ENCODE data around the gene SLC13A3. TPM values are rescaled to one million over a fixed set of nuclear protein-coding genes. Genes with fewer than 3 reads are reported as not detected.

SLC13A3 gene
- total RNA-seq, 2 experiments from 2014 or later = 0.07 TPM

DNA sequence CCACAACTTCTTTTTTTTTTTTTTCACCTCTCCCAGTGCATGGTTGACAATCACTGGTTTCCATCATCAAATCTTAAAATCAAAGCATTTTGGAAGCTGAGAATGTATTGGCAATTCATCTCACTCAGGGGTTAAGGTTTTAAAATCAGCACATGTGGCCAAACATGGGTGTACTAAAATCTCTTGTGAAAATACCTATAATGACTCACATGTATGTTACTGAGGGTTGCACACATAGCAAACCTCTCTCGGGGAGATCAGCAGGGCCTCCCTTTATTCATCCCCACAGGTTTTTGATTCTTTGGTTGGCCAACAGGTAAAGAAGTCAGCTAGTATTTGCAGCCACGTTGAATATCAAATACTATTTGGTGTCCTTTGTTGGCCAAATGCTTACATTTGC is 56.5 kb downstream of the SLC13A3 start:
- POLR2A ChIA-PET = no interaction called here
- no peaks in the 10 kb centered on the region for H3K36me3 Mint-ChIP-seq (ENCODE audit: low read depth)
- DNase-seq (no peak), ATAC-seq (no peak)
- intact Hi-C loops (cut with DNase I, micrococcal nuclease) = no loop called here
- H3K4me1 Mint-ChIP-seq = no peaks in the 10 kb centered on the region
- CTCF ChIA-PET = interaction anchor here (0.5 to 1.0 kb wide), 3 partner anchors 81 to 566 kb away, joined by 3 read pairs; partner anchors contain the start of gene ZNF334
- no peak overlapping the region for H3K4me3 Mint-ChIP-seq
- no peak overlapping the region for H3K27ac Mint-ChIP-seq
- no peaks in the 10 kb centered on the region for H3K9me3 Mint-ChIP-seq (ENCODE audit: low read depth)
- peaks cover 17% of the 10 kb centered on the region for H3K27me3 Mint-ChIP-seq

DNA sequence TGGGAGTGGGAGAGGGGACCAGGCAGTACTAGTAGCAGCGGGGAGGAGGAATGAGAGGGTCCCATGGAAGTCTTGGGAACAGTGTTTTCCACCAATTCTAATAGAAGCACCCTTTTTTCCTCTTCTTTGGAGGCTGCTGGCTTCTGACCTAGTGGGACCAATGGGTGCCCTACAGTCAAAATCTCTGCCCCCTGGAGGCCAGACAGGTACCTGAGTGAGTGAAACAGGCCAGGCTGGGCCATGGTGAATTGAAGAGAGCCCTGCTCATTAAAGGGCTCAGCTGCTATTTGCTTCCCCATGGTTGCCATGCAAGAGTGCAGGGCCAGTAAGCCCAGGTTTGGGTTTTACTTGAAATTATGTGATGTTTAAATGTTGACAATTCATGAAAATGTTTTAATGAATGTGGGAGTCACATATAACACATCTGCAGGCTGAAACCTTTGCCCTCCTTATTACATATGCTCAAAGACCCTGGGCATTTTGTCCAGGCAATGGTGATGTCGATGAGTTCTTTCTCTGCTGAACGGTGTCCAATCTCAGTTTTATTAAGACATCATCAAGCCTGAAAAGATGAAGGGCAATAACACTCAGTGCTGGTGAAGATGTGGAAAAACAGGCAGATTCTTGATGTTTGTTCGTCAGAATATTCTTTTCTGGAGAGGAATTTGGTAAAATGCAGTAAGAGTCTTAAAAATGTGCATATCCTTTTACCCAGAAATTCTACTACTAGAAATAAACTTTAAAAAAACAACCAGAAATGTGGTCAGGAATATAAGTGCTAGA is 58.5 kb downstream of the SLC13A3 start:
- Mint-ChIP-seq H3K4me3 (no peak overlapping the region), H3K9me3 (ENCODE audit: low read depth) (no peaks in the 10 kb centered on the region), H3K4me1 (no peaks in the 10 kb centered on the region), H3K27ac (no peak overlapping the region), H3K27me3 (peaks cover 8% of the 10 kb centered on the region), H3K36me3 (ENCODE audit: low read depth) (no peaks in the 10 kb centered on the region)
- DNase-seq (peak; percentile 17), ATAC-seq (no peak)
- intact Hi-C loops (cut with DNase I, micrococcal nuclease) = no loop called here
- ChIA-PET POLR2A (no interaction called here), CTCF (no interaction called here)

DNA sequence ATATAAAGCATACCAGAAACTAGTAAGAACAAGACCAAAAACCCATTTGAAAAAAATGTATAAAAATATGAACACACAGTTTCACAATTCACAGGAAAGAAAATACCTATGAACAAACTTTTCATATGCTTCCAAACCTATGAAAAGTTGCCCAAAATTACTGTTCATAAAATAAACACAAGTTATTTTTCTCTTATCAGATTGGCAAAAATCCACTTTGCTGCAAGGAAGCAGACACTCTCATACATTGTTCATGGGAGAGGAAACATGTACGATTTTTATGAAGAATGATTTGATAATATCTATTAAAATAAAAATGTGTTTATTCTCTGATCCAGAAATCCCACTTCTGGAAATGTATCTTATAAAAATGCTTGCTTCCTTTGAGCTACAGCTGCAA is 60.8 kb downstream of the SLC13A3 start:
- no peak for ATAC-seq
- no peaks in the 10 kb centered on the region for H3K9me3 Mint-ChIP-seq (ENCODE audit: low read depth)
- no peaks in the 10 kb centered on the region for H3K4me1 Mint-ChIP-seq
- intact Hi-C loops (cut with DNase I, micrococcal nuclease) = no loop called here
- no peaks in the 10 kb centered on the region for H3K36me3 Mint-ChIP-seq (ENCODE audit: low read depth)
- no peak overlapping the region for H3K27ac Mint-ChIP-seq
- H3K4me3 Mint-ChIP-seq = no peak overlapping the region
- ChIA-PET CTCF (interaction anchor here (0.6 to 0.8 kb wide), 2 partner anchors 41 to 76 kb away, joined by 3 read pairs; no protein-coding TSS in a partner anchor), POLR2A (no interaction called here)
- H3K27me3 Mint-ChIP-seq = peaks cover 6% of the 10 kb centered on the region
- DNase-seq = no peak

DNA sequence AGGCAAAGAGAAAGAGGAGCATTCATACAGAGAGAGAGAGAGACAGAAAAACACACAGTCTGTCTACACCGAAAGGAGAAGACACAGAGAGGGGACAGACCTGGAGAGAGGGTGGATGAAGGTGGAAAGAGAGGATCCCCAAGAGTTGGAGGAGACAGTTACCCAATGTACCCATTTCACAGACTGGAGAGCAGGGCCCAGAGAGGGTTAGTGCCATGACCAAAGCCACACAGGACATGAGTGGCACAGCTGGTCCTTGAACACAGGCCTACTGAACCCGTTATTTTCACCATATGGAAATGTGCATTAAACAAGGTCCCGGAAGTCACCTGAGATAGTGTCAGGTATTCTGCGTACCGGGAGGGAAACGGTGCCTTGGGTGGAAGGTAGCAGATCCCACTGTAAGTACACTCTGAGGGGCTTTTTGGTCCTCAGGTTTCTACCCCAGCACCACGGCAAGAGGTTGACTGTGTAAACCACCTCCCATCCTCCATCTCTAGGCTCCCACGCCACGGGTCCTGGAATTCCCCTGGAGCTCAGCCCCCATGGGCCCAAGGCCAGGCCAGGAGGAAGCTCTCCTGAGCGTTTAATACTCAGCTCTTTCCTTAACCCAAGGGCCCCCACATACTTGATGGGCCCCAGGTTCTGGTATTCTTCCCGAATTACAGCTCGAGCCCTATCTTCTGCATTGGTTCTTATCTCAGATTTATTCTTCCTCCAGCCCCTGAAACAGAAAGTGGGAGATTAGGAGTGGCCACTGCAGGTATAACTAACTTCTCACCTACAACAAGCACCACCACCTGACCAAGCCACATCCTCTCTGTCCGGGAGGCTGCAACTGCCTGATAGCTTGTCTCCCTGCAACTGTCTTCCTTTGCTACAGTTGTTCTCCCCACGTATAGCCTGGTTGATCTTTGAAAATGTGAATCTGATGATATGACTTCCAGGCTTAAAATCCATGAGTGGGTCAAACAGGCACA is 62.4 kb downstream of the SLC13A3 start:
- ATAC-seq (no peak), DNase-seq (no peak)

DNA sequence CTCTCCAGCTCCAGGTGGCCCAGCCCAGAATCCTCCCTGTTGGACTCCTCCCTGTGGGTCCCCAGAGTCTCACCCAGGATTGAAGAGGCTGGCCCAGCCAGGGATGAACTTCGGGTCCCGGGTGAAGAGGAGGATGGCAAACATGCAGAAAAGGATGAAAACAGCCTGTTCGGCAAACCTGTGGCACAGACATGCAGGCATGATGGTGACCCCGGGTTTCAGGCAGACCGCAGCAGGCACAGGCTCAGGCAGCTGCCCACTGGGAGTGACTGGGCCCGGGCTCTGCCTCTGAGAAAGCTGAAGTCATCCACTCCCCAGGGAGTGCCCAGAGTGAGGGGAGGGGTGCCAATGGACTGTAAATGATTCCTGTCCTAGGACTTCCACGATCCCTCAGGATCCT is 63.3 kb downstream of the SLC13A3 start:
- Mint-ChIP-seq H3K27me3 (peaks cover 5% of the 10 kb centered on the region), H3K36me3 (ENCODE audit: low read depth) (no peaks in the 10 kb centered on the region), H3K27ac (no peak overlapping the region), H3K4me3 (no peak overlapping the region), H3K9me3 (ENCODE audit: low read depth) (no peaks in the 10 kb centered on the region), H3K4me1 (no peaks in the 10 kb centered on the region)
- ChIA-PET POLR2A (no interaction called here), CTCF (no interaction called here)
- no peak for ATAC-seq
- no peak for DNase-seq
- intact Hi-C loops (cut with DNase I, micrococcal nuclease) = no loop called here

More for the DNA sequence above, 62.4 kb downstream of the SLC13A3 start:
- intact Hi-C loops (cut with DNase I, micrococcal nuclease) = no loop called here
- Mint-ChIP-seq H3K9me3 (ENCODE audit: low read depth) (no peaks in the 10 kb centered on the region), H3K36me3 (ENCODE audit: low read depth) (no peaks in the 10 kb centered on the region), H3K27me3 (peaks cover 5% of the 10 kb centered on the region), H3K4me3 (no peak overlapping the region), H3K27ac (no peak overlapping the region), H3K4me1 (no peaks in the 10 kb centered on the region)
- CTCF ChIA-PET = no interaction called here
- POLR2A ChIA-PET = no interaction called here

DNA sequence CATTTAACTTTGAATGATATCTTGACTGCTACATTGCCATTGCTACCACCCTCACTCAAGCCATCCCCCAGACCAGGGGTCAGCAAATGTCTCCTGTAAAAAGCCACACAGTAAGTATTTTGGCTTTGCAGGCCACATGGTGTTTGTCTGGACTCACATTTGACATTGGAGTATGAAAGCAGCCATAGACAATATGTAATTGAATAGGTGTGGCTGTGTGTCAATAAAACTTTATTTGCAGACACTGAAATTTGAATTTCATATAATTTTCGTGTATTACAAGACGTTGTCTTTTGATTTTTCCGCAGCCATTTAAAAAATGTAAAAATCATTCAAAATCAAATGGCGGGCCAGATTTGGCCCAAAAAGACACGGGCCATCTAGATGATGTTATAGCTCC is 64.5 kb downstream of the SLC13A3 start:
- DNase-seq = no peak
- H3K4me1 Mint-ChIP-seq = no peaks in the 10 kb centered on the region
- POLR2A ChIA-PET = no interaction called here
- H3K27me3 Mint-ChIP-seq = peaks cover 1% of the 10 kb centered on the region
- H3K9me3 Mint-ChIP-seq (ENCODE audit: low read depth) = no peaks in the 10 kb centered on the region
- H3K36me3 Mint-ChIP-seq (ENCODE audit: low read depth) = no peaks in the 10 kb centered on the region
- H3K27ac Mint-ChIP-seq = no peak overlapping the region
- no peak for ATAC-seq
- CTCF ChIA-PET = interaction anchor here (0.7 to 1.1 kb wide), 4 partner anchors 10 to 208 kb away, joined by 3 to 4 read pairs (median 4); partner anchors contain the start of gene OCSTAMP
- intact Hi-C loops (cut with DNase I, micrococcal nuclease) = no loop called here
- H3K4me3 Mint-ChIP-seq = no peak overlapping the region

DNA sequence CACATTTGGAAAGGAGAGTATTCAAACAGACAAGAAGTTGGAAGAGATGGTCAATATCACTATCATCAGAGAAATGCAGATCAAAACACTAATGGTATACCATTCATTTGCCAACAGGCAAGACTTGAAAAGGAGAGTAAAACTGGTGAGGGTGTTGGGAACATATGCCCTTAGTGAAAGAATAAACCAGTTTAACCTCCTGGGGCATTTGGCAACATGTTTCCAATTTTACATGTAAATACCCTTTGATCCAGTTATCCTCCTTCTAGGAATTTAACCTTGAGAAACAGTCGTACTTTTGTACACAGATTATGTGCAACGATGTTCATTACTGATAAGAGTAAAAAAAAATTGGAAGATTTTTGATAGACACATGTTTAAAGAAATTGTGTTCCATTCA is 66.8 kb downstream of the SLC13A3 start:
- Mint-ChIP-seq H3K9me3 (ENCODE audit: low read depth) (no peaks in the 10 kb centered on the region), H3K4me1 (no peaks in the 10 kb centered on the region), H3K36me3 (ENCODE audit: low read depth) (no peaks in the 10 kb centered on the region), H3K27me3 (peaks cover 7% of the 10 kb centered on the region), H3K27ac (no peak overlapping the region), H3K4me3 (no peak overlapping the region)
- ChIA-PET POLR2A (no interaction called here), CTCF (no interaction called here)
- no peak for ATAC-seq
- no peak for DNase-seq
- intact Hi-C loops (cut with DNase I, micrococcal nuclease) = no loop called here

DNA sequence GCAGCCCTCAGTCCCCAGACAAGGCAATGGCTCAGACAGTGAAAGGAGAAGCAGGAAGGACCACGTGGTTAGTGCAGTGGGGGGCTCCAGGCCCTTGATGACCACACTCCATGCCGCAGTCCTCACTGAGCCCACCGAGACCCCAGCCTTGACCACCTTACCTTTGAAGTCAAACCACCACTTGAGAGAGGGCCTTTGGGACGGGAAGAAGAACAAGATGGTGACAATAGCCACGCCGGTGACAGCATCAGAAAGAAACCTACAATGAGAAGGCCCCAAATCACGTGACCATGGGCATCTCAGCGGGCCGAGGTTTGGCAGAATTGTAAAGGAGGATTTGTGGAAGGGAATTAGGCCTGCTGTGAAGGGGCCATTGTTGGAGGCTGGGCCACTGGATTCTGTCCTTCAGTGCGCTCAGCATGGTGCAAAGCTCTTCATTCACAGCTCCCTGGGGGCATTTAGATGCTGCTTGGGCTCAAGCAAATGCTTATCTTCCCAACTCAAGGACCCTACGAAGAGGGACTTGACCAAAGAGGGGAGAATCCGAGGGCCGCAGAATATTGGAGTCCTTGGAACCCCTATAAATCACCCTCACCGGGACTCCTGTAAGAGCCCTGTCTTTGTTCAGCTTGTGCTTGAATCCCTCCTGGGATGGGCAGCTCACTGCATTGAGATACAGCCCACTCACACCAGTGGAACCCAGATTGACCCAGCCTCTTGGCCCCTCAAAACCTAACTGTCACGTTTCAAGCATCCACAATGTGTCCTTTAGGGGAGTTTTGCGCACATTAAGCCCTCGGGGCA is 67.6 kb downstream of the SLC13A3 start:
- no peak overlapping the region for H3K27ac Mint-ChIP-seq
- no peaks in the 10 kb centered on the region for H3K36me3 Mint-ChIP-seq (ENCODE audit: low read depth)
- no peaks in the 10 kb centered on the region for H3K4me1 Mint-ChIP-seq
- ChIA-PET CTCF (no interaction called here), POLR2A (no interaction called here)
- intact Hi-C loops (cut with DNase I, micrococcal nuclease) = no loop called here
- no peaks in the 10 kb centered on the region for H3K9me3 Mint-ChIP-seq (ENCODE audit: low read depth)
- H3K4me3 Mint-ChIP-seq = no peak overlapping the region
- peaks cover 7% of the 10 kb centered on the region for H3K27me3 Mint-ChIP-seq
- DNase-seq (no peak), ATAC-seq (no peak)

DNA sequence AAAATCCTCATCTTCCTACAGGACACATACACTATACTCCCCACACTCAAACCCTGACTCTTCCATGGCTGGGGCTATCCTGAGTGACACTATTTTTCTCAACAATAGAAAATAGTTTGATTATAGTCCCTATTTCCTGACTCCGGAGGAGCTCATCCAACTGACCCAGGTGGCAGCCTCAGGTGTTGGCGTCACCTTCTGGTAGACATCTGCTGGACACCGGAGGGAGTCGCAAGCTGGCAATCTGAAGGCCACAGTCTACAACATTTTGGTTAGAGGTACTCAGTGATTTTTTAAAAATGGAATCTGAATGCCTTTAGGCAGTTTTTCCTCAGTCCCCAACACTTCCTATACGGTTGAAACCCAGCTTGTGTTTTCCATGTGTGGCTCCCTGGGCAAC is 68.6 kb downstream of the SLC13A3 start:
- ChIA-PET CTCF (interaction anchor here (1.0 kb wide), 1 partner anchor 9 kb away, joined by 3 read pairs; no protein-coding TSS in a partner anchor), POLR2A (no interaction called here)
- no peak overlapping the region for H3K4me3 Mint-ChIP-seq
- H3K9me3 Mint-ChIP-seq (ENCODE audit: low read depth) = no peaks in the 10 kb centered on the region
- ATAC-seq (no peak), DNase-seq (no peak)
- intact Hi-C loops (cut with DNase I, micrococcal nuclease) = no loop called here
- no peak overlapping the region for H3K27ac Mint-ChIP-seq
- peaks cover 7% of the 10 kb centered on the region for H3K27me3 Mint-ChIP-seq
- no peaks in the 10 kb centered on the region for H3K4me1 Mint-ChIP-seq
- H3K36me3 Mint-ChIP-seq (ENCODE audit: low read depth) = no peaks in the 10 kb centered on the region

DNA sequence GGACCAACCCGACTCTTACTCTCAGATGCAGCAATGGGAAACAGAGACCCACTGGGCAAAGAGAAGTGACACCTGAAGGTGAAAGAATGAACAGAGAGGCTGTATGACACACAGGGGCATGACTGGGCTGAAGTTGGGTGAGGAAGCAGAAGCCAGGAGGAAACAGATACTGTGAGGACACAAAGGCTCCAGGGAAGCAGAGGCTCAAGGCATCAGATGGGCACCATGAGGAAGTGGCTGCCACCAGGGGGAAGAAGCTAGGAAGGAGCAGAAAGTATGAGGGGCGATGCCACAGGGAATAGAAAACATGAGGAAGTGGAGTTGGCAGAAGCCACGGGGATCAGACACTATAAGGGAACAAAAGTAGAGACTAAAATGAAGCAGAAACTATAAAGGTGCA is 69.9 kb downstream of the SLC13A3 start:
- no peak for ATAC-seq
- CTCF ChIA-PET = interaction anchor here (1.0 kb wide), 1 partner anchor 8 kb away, joined by 3 read pairs; no protein-coding TSS in a partner anchor

DNA sequence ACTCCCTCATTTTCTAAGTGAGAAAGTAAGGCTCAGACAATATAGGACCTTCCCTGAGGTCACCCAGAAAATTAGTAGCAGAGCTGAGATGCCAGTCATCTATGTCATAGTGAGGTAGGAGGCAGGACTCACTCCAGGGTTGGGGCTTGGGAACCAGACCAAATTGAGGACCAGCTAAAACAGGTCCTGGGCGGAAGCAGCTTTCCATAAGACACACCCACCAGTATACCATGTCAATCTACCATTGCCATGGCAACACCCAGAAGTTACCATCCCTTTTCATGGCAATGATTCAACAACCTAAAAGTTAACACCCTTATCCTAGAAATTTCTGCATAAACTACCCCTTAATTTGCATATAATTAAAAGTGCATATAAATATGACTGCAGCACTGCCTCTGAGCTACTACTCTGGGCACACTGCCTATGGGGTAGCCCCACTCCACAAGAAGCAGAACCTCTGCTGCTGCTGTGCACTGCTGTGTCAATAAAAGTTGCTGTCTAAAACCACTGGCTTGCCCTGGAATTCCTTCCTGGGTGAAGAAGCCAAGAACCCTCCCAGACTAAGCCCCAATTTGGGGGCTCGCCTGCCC is 70.5 kb downstream of the SLC13A3 start:
- Mint-ChIP-seq H3K27me3 (peaks cover 7% of the 10 kb centered on the region), H3K4me1 (no peaks in the 10 kb centered on the region), H3K36me3 (ENCODE audit: low read depth) (no peaks in the 10 kb centered on the region), H3K4me3 (no peak overlapping the region), H3K9me3 (ENCODE audit: low read depth) (no peaks in the 10 kb centered on the region), H3K27ac (no peak overlapping the region)
- intact Hi-C loops (cut with DNase I, micrococcal nuclease) = no loop called here
- CTCF ChIA-PET = no interaction called here
- POLR2A ChIA-PET = no interaction called here
- no peak for ATAC-seq
- no peak for DNase-seq

More for the DNA sequence above, 69.9 kb downstream of the SLC13A3 start:
- POLR2A ChIA-PET = no interaction called here
- no peak overlapping the region for H3K4me3 Mint-ChIP-seq
- H3K36me3 Mint-ChIP-seq (ENCODE audit: low read depth) = no peaks in the 10 kb centered on the region
- no peak for DNase-seq
- intact Hi-C loops (cut with DNase I, micrococcal nuclease) = no loop called here
- H3K27ac Mint-ChIP-seq = no peak overlapping the region
- no peaks in the 10 kb centered on the region for H3K9me3 Mint-ChIP-seq (ENCODE audit: low read depth)
- peaks cover 7% of the 10 kb centered on the region for H3K27me3 Mint-ChIP-seq
- no peaks in the 10 kb centered on the region for H3K4me1 Mint-ChIP-seq

Measured in activated CD4-positive, alpha-beta T cell treated with anti-CD3 and anti-CD28 coated beads for 36 hours (primary cell).